AG20443 (cell line): ENCODE data around the gene KDM6B.
"Not testable (repeated sequence)": the region's sequence is repeated elsewhere in the genome, so short reads cannot be mapped to it uniquely, and the experiment has no call there.

Source experiments
- DNase-seq: peaks from one replicate; pipeline ENCODE4 v3.0.0; 2012; ENCODE audit warnings: low spot score, mixed read lengths

Gene KDM6B

DNA sequence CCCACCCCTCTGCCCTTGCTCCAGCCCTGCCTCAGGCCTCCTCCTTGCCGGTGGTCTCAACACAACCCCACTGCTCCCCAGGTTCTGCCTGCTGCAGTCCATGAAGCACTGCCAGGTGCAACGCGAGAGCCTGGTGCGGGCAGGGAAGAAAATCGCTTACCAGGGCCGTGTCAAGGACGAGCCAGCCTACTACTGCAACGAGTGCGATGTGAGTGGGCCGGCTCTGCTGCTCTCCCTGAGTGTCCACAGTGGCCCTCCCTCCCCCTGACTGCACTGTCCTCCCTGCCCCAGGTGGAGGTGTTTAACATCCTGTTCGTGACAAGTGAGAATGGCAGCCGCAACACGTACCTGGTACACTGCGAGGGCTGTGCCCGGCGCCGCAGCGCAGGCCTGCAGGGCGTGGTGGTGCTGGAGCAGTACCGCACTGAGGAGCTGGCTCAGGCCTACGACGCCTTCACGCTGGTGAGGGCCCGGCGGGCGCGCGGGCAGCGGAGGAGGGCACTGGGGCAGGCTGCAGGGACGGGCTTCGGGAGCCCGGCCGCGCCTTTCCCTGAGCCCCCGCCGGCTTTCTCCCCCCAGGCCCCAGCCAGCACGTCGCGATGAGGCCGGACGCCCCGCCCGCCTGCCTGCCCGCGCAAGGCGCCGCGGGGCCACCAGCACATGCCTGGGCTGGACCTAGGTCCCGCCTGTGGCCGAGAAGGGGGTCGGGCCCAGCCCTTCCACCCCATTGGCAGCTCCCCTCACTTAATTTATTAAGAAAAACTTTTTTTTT lies 19.1 kb downstream of the KDM6B start:
- DNase-seq = no peak

DNA sequence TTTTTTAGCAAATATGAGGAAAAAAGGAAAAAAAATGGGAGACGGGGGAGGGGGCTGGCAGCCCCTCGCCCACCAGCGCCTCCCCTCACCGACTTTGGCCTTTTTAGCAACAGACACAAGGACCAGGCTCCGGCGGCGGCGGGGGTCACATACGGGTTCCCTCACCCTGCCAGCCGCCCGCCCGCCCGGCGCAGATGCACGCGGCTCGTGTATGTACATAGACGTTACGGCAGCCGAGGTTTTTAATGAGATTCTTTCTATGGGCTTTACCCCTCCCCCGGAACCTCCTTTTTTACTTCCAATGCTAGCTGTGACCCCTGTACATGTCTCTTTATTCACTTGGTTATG lies 19.6 kb downstream of the KDM6B start:
- no peak for DNase-seq

DNA sequence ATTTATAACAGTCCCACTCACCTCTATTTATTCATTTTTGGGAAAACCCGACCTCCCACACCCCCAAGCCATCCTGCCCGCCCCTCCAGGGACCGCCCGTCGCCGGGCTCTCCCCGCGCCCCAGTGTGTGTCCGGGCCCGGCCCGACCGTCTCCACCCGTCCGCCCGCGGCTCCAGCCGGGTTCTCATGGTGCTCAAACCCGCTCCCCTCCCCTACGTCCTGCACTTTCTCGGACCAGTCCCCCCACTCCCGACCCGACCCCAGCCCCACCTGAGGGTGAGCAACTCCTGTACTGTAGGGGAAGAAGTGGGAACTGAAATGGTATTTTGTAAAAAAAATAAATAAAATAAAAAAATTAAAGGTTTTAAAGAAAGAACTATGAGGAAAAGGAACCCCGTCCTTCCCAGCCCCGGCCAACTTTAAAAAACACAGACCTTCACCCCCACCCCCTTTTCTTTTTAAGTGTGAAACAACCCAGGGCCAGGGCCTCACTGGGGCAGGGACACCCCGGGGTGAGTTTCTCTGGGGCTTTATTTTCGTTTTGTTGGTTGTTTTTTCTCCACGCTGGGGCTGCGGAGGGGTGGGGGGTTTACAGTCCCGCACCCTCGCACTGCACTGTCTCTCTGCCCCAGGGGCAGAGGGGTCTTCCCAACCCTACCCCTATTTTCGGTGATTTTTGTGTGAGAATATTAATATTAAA lies 20.2 kb downstream of the KDM6B start:
- no peak for DNase-seq

DNA sequence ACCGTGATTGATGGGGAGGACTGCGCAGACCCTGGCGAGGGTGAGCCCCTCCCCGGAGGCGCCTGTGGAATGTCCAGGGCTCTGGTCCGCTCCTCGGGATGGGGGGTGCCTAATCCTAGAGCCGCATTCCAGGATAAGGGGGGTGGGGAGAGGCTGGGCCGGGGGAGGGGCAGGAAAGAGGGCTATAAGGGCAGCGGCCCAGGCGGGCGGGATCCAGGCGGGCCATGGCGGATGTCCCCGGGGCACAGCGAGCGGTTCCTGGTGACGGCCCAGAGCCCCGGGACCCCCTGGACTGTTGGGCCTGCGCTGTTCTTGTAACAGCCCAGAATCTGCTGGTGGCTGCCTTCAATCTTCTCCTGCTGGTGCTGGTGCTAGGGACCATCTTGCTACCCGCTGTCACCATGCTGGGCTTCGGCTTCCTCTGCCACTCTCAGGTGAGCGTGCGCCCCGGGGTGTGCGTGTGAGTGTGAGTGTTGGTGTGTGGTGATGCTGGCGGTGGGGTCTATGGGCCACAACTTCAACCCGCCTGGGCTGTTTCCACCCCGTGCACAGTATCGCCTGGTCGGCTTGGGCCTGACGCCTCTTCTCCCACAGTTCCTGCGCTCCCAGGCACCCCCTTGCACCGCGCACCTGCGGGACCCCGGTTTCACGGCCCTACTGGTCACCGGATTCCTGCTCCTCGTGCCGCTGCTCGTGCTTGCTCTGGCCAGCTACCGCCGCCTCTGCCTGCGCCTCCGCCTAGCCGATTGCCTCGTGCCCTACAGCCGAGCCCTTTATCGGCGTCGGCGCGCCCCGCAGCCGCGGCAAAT lies 21.0 kb downstream of the KDM6B start, which contains the start of gene TMEM88:
TMEM88 (plus strand) TSS at position 216 of the 809 bp plus-strand sequence; CDS start at position 225, 9 bp downstream.
- DNase-seq = no peak

DNA sequence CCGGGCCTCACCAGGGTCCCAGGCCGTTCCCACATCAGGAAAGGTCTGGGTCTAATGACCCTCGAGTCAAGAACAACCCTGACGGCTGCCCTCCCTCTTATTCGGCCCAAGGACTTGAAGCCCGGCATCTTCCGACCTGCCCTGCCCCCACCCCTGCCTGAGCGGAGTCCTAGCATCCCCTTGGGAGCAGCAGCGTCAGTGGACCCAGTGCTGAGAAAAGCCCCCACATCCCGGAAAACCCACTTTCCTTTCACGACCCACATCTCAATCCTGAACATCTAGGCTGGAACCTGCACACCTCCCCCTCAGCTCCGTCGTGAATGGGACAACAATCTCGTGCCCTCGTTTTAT lies 21.6 kb downstream of the KDM6B start:
- no peak for DNase-seq

DNA sequence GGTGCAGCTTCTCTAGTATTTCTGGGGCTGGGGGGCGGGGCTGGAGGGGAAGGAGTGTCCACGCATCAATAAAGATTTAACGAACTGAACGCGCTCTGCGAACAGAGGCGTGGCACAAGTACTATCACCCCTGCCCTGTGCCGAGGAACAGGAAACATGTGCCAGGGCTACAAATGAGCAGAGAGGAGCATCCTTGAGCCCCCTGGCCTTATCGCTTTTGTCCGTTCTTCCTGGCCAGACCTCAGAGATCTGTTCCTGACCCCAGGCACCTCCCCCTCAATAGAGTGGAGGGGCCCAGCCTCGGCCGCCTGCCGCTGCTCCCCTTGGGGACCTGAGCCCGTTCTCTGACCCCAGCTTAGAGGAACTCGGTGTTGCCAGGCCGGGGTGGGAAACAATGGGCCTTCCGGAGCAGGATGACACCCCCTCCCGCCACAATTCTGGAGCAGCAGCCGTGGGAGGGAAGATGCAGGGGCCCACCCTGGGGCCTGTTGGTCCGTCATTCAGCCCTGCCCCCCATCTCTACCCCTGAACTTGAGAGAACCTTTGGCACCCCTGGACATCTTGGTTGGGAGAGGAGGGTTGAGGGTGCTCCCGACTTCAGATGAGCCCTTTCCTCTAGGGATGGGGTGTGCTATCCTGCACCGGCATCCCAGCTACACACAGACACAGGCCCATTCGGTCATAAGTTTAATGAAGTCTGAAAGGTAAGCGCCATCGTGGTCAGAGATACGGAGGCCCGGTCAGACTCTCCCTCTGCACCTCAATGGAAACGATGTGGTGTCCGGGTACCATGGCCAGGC lies 22.2 kb downstream of the KDM6B start:
- DNase-seq = peak; percentile 15

DNA sequence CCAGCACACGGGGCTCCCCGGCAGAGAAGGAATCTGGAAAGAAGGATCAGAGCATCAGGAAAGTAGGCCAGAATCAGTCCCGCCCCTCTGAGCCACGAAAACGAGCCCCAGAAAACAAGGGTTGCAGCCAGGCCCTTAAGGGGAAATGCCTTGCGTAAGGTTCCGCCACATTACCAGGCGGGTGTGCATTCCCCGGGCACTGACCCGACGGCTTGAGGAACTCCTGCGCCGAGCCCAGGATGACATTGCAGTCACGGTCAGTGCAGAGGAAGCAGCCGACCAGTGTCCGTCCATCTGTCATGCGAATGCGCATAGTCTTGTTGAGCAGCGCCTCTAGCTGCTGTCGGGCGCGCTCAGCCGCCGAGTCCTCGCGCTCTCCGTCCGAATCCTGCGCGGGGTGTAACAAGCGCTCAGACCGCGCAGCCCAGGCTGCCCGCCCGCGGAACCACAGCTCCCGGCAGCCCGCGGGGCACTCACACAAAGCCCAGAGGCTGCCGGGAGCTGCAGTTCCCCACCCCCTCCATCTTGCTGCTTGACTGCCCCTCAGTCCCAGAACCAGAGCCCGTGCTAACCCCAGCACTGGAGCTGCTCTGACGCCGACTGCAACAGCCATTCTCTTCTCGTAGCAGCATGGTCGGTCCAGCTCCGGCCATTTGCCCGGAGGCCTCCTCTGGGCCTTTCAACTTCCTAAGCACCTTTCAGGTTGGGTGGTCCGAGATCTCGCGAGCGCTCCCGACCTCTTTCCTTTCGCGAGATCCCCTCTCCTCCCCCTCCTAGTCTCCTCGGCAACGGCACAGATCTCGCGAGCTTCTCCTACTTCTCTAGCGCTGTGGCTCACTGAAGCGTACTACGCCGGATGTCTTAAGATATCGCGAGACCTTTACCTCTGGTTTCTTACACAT lies 23.0 kb downstream of the KDM6B start, which contains the start of gene NAA38:
NAA38 (minus strand) TSS at position 749 of the 902 bp plus-strand sequence; CDS start at position 653, 96 bp downstream.
- peak; percentile 94 for DNase-seq

DNA sequence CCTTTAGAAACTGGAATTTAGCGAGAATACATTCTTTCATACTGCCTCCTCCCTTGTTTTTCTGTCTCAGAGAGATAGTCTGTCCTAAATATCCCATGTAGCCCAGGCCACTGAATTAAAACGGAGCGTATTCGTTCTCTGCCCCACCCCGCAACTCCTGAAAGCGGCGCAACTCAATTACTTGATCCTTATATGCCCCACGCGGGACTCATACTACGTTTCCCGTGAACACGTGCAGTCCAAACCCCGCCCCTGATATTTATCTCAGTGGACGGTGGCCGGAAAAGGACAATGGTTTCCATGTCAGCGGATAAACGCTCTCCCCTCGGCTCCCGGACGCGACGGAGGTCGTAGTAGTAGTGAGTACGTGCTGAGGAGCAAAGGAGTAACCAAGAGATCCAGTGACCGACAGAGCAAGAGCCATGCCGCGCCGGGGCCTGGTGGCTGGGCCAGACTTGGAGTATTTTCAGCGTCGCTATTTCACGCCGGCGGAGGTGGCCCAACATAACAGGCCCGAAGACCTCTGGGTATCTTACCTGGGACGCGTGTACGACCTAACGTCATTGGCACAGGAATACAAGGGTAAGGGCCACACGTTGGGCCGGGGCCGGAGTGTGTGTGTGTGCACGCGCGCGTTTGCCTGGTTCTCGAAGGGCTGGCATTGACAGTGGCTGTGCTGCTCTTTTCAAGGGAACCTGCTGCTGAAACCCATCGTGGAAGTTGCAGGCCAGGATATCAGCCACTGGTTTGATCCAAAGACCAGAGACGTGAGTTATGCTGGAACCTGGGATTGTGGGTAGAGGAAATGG lies 23.9 kb downstream of the KDM6B start, which contains the start of gene CYB5D1:
CYB5D1 (plus strand) TSS at position 291 of the 809 bp plus-strand sequence; CDS start at position 423, 132 bp downstream.
- DNase-seq = peak; percentile 85

DNA sequence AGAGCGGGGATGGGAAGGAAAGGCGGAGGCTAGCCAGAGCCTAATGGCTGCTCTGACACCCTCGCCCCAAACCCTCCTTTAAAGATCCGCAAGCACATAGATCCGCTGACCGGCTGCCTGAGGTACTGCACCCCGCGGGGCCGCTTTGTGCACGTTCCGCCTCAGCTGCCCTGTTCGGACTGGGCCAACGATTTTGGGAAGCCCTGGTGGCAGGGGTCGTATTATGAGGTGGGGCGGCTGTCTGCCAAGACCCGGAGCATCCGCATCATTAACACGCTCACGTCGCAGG lies 24.4 kb downstream of the KDM6B start:
- peak; percentile 80 for DNase-seq

DNA sequence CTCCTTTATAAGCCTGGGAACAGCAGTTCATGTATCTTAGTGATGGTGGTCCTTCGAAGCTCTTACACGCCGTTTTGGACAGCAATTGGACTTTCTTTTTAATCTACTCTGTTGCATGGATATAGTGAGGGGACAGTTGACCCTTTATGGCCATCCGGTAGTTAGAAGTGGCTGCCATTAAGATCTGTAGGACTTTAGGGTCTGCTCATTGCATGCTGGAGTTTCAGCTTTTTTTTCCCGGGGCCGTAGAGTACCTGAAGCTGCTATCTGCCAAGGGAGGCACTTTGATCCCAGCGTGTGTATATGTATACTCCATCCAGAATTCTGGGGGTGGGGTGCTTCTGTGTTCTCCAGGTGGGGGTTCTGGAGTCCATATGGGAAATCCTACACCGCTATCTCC lies 25.0 kb downstream of the KDM6B start:
- DNase-seq = no peak

DNA sequence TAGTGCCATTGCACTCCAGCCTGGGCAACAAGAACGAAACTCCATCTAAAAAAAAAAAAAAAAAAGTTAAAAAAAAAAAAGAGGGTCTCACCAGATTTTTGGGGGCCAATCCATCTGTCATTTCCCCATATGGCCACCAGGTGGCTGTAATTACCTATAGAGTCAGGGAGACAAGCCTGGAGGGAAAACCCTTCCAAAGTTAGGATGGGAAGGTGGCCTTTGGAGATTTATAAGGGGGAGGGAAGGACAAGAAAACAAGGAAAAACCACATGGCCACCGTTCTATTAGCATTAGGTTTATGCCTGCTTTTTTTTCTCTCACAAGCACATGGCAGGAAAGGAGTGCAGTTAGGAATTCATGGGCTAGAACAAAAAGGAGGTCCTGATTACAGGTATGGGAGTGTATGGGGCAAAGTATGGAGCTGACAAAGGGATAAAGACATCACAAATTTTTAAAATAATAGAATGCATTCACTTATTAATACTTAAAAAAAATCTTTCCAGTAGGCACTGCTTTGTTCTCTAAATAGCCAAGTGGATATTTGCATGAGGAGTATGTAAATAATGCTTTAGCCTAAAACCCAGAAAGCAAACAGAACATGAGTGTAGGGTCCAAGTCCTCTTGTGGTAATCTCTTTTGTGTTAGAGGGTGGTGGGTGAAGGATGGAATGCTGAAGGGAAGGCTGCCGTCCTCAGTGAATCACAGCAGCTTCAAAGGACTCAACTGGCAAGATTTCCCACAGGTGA lies 28.8 kb downstream of the KDM6B start:
- peak; percentile 58 for DNase-seq

DNA sequence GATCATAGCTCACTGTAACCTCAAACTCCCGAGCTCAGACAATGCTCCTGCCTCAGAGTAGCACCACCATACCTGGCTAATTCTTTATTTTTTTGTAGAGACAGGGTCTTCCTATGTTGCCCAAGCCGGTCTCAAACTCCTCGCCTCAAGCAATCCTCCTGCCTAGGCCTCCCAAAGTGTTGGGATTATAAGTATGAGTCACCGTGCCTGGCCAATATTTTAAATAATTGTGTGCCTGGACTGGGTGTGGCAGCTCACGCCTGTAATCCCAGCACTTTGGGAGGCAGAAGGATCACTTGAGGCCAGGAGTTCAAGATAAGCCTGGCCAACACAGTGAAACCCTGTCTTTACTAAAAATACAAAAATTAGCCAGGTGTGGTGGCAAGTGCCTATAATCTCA lies 30.4 kb downstream of the KDM6B start:
- DNase-seq = not testable (repeated sequence)

DNA sequence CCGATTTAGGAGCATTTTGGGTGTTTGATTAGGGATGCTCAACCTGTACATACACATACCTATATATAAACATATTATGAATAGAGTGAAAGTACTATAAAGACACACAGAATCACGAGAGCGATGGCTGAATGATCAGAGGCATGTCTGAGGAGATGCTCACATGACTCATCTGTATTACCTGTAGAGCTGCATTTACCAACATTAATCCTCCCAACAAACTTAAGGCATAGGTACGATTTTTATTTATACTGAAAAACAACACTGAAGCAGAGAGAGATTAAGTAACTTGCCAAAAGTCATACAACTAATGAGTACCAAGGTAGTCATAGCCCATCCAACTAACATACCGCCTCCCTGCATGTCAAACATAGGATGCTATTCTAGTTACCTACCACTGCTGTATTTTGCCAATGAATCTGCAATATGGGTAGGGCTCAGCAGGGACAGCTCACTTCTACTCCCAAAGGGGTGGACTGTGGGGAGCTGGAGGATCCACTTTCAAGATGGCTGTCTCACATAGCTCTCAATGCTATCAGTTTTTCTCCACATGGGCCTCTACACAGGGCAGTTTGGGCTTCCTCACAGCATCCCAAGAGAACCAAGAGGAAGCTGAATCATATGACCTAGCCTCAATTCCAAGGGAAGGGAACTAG lies 31.1 kb downstream of the KDM6B start:
- DNase-seq = no peak

DNA sequence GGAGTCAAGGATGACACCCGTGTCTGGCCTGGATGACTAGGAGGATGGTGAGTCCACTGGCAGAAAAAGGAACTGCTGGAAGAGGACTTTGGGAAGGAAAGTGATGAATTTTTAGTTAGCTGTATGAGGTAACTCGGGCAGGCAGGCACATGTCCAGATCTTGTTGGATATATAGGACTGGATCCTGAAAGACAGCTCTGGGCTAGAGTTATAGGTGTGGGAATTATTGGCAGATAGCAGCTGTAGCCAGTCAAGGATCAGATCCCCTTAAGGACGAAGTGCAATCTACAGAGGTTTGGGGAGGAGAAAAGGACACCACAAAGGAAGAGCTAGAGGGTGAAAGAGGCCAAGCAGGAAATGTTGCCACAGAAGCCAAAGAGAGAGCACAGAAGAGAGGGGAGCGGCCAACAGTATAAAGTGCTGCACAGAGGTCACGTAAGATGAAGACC lies 33.9 kb downstream of the KDM6B start:
- DNase-seq = no peak

DNA sequence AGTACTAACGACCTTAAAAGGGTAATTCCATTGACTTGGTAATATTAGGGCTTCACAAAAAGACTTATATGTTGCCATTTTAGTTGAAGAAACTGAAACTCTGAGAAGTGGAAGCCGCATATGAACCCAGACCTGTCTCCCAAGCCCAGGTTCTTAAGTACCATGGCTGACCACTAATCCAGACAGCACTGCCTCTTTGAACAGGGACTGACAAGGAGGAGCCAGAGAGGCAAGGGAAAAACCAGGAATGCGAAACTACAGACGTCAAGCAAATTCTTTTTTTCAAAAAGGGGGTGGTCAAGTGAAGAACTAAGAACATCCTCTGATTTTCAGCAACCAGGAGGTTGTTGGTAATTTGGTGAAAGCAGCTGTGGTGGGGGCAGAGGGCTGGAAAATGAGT lies 39.0 kb downstream of the KDM6B start:
- DNase-seq = no peak

DNA sequence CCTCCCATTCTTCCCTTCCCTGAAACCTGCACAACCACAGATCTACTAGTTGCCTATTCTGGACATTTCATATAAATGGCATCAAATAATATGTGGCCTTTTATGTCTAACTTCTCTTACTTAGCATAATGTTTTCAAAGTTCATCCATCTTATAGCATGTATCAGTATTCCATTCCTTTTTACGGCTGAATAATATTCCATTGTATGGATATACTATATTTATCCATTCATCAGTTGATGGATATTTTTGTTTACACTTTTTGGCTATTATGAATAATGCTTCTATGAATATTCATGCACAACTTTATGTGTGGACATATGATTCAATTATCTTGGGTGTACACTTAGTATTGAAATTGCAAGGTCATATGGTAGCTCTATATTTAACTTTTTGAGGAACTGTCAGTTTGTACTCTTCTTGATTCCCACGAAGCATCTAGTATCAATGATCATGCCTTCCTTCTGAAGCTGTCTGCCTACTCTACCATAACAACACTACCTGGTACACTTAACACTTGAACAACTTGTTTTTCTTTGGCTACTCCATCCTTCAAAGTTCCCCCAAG lies 41.9 kb downstream of the KDM6B start:
- DNase-seq = no peak

DNA sequence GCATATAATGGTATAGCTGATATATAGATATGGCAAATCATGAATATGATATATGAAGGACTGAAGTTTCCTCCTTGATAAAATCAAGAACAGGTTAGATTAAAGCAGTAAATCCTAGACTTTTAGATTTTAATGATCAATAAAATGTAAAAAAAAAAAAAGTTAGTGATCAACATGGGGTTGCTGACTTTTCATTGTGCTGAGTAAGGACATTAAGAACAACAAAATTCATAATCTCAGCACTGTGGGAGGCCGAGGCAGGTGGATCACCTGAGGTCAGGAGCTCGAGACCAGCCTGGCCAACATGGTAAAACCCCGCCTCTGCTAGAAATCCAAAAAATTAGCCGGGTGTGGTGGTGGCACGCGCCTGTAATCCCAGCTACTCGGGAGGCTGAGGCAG lies 44.2 kb downstream of the KDM6B start:
- DNase-seq = no peak
